ENCODE data around the gene CTR9. TPM values are rescaled to one million over a fixed set of nuclear protein-coding genes. Genes with fewer than 3 reads are reported as not detected.

Gene CTR9
- total RNA-seq (2014; rRNA removed; shearing (Covaris generic)): 20.5 and 21.5 TPM in 2 replicates

GRCh38 chr11:10750838-10751580 is at the start of gene CTR9:
Gene CTR9 (plus strand): TSS chr11:10751246. CDS start chr11:10751413, 167 bp downstream.
- peak within 1 kb of the TSS; percentile 84 for H3K4me3 ChIP-seq (ENCODE audit: insufficient read depth, low read depth, low read length)
- H3K27me3 ChIP-seq (ENCODE audit: control insufficient read depth, insufficient read depth, low read length): no peaks in the 10 kb centered on the region
- DNase-seq: peak; percentile 84
- no peaks in the 10 kb centered on the region; the same call in none of the 2 replicates for H3K36me3 ChIP-seq (replicated peaks; ENCODE audit: control insufficient read depth, insufficient read depth, low read length)

GRCh38 chr11:10701982-10702381 is 49.1 kb upstream of the CTR9 start:
- Histone ChIP-seq H3K4me3 (ENCODE audit: insufficient read depth, low read depth, low read length) (no peak overlapping the region), H3K27me3 (ENCODE audit: control insufficient read depth, insufficient read depth, low read length) (no peaks in the 10 kb centered on the region), H3K36me3 (replicated peaks; ENCODE audit: control insufficient read depth, insufficient read depth, low read length) (no peaks in the 10 kb centered on the region)
- DNase-seq: no peak

- Histone ChIP-seq H3K4me3 (ENCODE audit: insufficient read depth, low read depth, low read length) (no peak overlapping the region), H3K27me3 (ENCODE audit: control insufficient read depth, insufficient read depth, low read length) (no peaks in the 10 kb centered on the region), H3K36me3 (replicated peaks; ENCODE audit: control insufficient read depth, insufficient read depth, low read length) (no peaks in the 10 kb centered on the region)
- DNase-seq: no peak
These were observed 42.9 kb upstream of the CTR9 start for GRCh38 chr11:10708131-10708530.

GRCh38 chr11:10709299-10710086 is 41.6 kb upstream of the CTR9 start:
- H3K27me3 ChIP-seq (ENCODE audit: control insufficient read depth, insufficient read depth, low read length): no peaks in the 10 kb centered on the region
- no peak for DNase-seq
- no peak overlapping the region for H3K4me3 ChIP-seq (ENCODE audit: insufficient read depth, low read depth, low read length)
- no peaks in the 10 kb centered on the region for H3K36me3 ChIP-seq (replicated peaks; ENCODE audit: control insufficient read depth, insufficient read depth, low read length)

GRCh38 chr11:10715571-10715970 is 35.5 kb upstream of the CTR9 start:
- Histone ChIP-seq H3K4me3 (ENCODE audit: insufficient read depth, low read depth, low read length) (no peak overlapping the region), H3K27me3 (ENCODE audit: control insufficient read depth, insufficient read depth, low read length) (no peaks in the 10 kb centered on the region), H3K36me3 (replicated peaks; ENCODE audit: control insufficient read depth, insufficient read depth, low read length) (no peaks in the 10 kb centered on the region)
- DNase-seq: no peak

GRCh38 chr11:10716122-10716521 is 34.9 kb upstream of the CTR9 start:
- H3K27me3 ChIP-seq (ENCODE audit: control insufficient read depth, insufficient read depth, low read length): no peaks in the 10 kb centered on the region
- H3K36me3 ChIP-seq (replicated peaks; ENCODE audit: control insufficient read depth, insufficient read depth, low read length): no peaks in the 10 kb centered on the region
- no peak overlapping the region for H3K4me3 ChIP-seq (ENCODE audit: insufficient read depth, low read depth, low read length)
- DNase-seq: no peak

GRCh38 chr11:10716543-10717259 is 34.3 kb upstream of the CTR9 start:
- no peak for DNase-seq
- no peak overlapping the region for H3K4me3 ChIP-seq (ENCODE audit: insufficient read depth, low read depth, low read length)
- H3K36me3 ChIP-seq (replicated peaks; ENCODE audit: control insufficient read depth, insufficient read depth, low read length): no peaks in the 10 kb centered on the region
- H3K27me3 ChIP-seq (ENCODE audit: control insufficient read depth, insufficient read depth, low read length): no peaks in the 10 kb centered on the region

- DNase-seq: no peak
- Histone ChIP-seq H3K36me3 (replicated peaks; ENCODE audit: control insufficient read depth, insufficient read depth, low read length) (no peaks in the 10 kb centered on the region), H3K4me3 (ENCODE audit: insufficient read depth, low read depth, low read length) (no peak overlapping the region), H3K27me3 (ENCODE audit: control insufficient read depth, insufficient read depth, low read length) (no peaks in the 10 kb centered on the region)
These were observed 31.4 kb upstream of the CTR9 start for GRCh38 chr11:10719616-10720015.

- no peaks in the 10 kb centered on the region for H3K27me3 ChIP-seq (ENCODE audit: control insufficient read depth, insufficient read depth, low read length)
- no peaks in the 10 kb centered on the region for H3K36me3 ChIP-seq (replicated peaks; ENCODE audit: control insufficient read depth, insufficient read depth, low read length)
- H3K4me3 ChIP-seq (ENCODE audit: insufficient read depth, low read depth, low read length): no peak overlapping the region
- DNase-seq: no peak
These were observed 30.1 kb upstream of the CTR9 start for GRCh38 chr11:10720881-10721376.

GRCh38 chr11:10722307-10722706 is 28.7 kb upstream of the CTR9 start:
- no peaks in the 10 kb centered on the region for H3K36me3 ChIP-seq (replicated peaks; ENCODE audit: control insufficient read depth, insufficient read depth, low read length)
- H3K27me3 ChIP-seq (ENCODE audit: control insufficient read depth, insufficient read depth, low read length): no peaks in the 10 kb centered on the region
- DNase-seq: no peak
- no peak overlapping the region for H3K4me3 ChIP-seq (ENCODE audit: insufficient read depth, low read depth, low read length)

GRCh38 chr11:10725114-10725906 is 25.7 kb upstream of the CTR9 start:
- no peaks in the 10 kb centered on the region for H3K36me3 ChIP-seq (replicated peaks; ENCODE audit: control insufficient read depth, insufficient read depth, low read length)
- no peak for DNase-seq
- no peak overlapping the region for H3K4me3 ChIP-seq (ENCODE audit: insufficient read depth, low read depth, low read length)
- no peaks in the 10 kb centered on the region for H3K27me3 ChIP-seq (ENCODE audit: control insufficient read depth, insufficient read depth, low read length)

GRCh38 chr11:10725907-10726253 is 25.2 kb upstream of the CTR9 start:
- no peak for DNase-seq
- Histone ChIP-seq H3K4me3 (ENCODE audit: insufficient read depth, low read depth, low read length) (no peak overlapping the region), H3K36me3 (replicated peaks; ENCODE audit: control insufficient read depth, insufficient read depth, low read length) (no peaks in the 10 kb centered on the region), H3K27me3 (ENCODE audit: control insufficient read depth, insufficient read depth, low read length) (no peaks in the 10 kb centered on the region)

- no peak for DNase-seq
- no peaks in the 10 kb centered on the region for H3K36me3 ChIP-seq (replicated peaks; ENCODE audit: control insufficient read depth, insufficient read depth, low read length)
- H3K27me3 ChIP-seq (ENCODE audit: control insufficient read depth, insufficient read depth, low read length): no peaks in the 10 kb centered on the region
- H3K4me3 ChIP-seq (ENCODE audit: insufficient read depth, low read depth, low read length): no peak overlapping the region
These were observed 23.7 kb upstream of the CTR9 start for GRCh38 chr11:10727146-10727851.

All from H7 (cell line).